Measurements from ENCODE around the gene DLG5.

The DLG5 gene

GRCh38 chr10:77811831-77812430 is 114.6 kb downstream of the DLG5 start:
- Histone ChIP-seq H3K9me3 (ENCODE audit: control insufficient read depth, low read length) (no peaks in the 10 kb centered on the region), H3K9ac (ENCODE audit: low read length) (no peak overlapping the region), H3K36me3 (ENCODE audit: control insufficient read depth, insufficient read depth, low read length) (no peaks in the 10 kb centered on the region), H3K4me1 (ENCODE audit: control insufficient read depth, insufficient read depth, low read length) (no peaks in the 10 kb centered on the region), H3K4me3 (ENCODE audit: low read length) (no peak overlapping the region), H3K27me3 (ENCODE audit: control insufficient read depth, insufficient read depth, low read length) (no peaks in the 10 kb centered on the region)

GRCh38 chr10:77810446-77811335 is 115.9 kb downstream of the DLG5 start:
- H3K4me1 ChIP-seq (ENCODE audit: control insufficient read depth, insufficient read depth, low read length): no peaks in the 10 kb centered on the region
- no peak overlapping the region for H3K9ac ChIP-seq (ENCODE audit: low read length)
- no peaks in the 10 kb centered on the region for H3K27me3 ChIP-seq (ENCODE audit: control insufficient read depth, insufficient read depth, low read length)
- H3K9me3 ChIP-seq (ENCODE audit: control insufficient read depth, low read length): no peaks in the 10 kb centered on the region
- H3K36me3 ChIP-seq (ENCODE audit: control insufficient read depth, insufficient read depth, low read length): no peaks in the 10 kb centered on the region
- no peak overlapping the region for H3K4me3 ChIP-seq (ENCODE audit: low read length)

- Histone ChIP-seq H3K9ac (ENCODE audit: low read length) (no peak overlapping the region), H3K4me1 (ENCODE audit: control insufficient read depth, insufficient read depth, low read length) (no peaks in the 10 kb centered on the region), H3K27me3 (ENCODE audit: control insufficient read depth, insufficient read depth, low read length) (no peaks in the 10 kb centered on the region), H3K9me3 (ENCODE audit: control insufficient read depth, low read length) (no peaks in the 10 kb centered on the region), H3K4me3 (ENCODE audit: low read length) (no peak overlapping the region), H3K36me3 (ENCODE audit: control insufficient read depth, insufficient read depth, low read length) (no peaks in the 10 kb centered on the region)
These were observed 117.2 kb downstream of the DLG5 start for GRCh38 chr10:77809336-77809735.

- Histone ChIP-seq H3K27me3 (ENCODE audit: control insufficient read depth, insufficient read depth, low read length) (no peaks in the 10 kb centered on the region), H3K36me3 (ENCODE audit: control insufficient read depth, insufficient read depth, low read length) (no peaks in the 10 kb centered on the region), H3K9ac (ENCODE audit: low read length) (no peak overlapping the region), H3K4me1 (ENCODE audit: control insufficient read depth, insufficient read depth, low read length) (no peaks in the 10 kb centered on the region), H3K4me3 (ENCODE audit: low read length) (no peak overlapping the region), H3K9me3 (ENCODE audit: control insufficient read depth, low read length) (no peaks in the 10 kb centered on the region)
These were observed 118.8 kb downstream of the DLG5 start for GRCh38 chr10:77807706-77808105.

- no peaks in the 10 kb centered on the region for H3K4me1 ChIP-seq (ENCODE audit: control insufficient read depth, insufficient read depth, low read length)
- H3K4me3 ChIP-seq (ENCODE audit: low read length): no peak overlapping the region
- H3K36me3 ChIP-seq (ENCODE audit: control insufficient read depth, insufficient read depth, low read length): no peaks in the 10 kb centered on the region
- H3K9ac ChIP-seq (ENCODE audit: low read length): no peak overlapping the region
- no peaks in the 10 kb centered on the region for H3K27me3 ChIP-seq (ENCODE audit: control insufficient read depth, insufficient read depth, low read length)
- no peaks in the 10 kb centered on the region for H3K9me3 ChIP-seq (ENCODE audit: control insufficient read depth, low read length)
These were observed 119.9 kb downstream of the DLG5 start for GRCh38 chr10:77806511-77807157.

GRCh38 chr10:77805676-77806075 is 120.9 kb downstream of the DLG5 start:
- H3K36me3 ChIP-seq (ENCODE audit: control insufficient read depth, insufficient read depth, low read length): no peaks in the 10 kb centered on the region

GRCh38 chr10:77804371-77804770 is 122.2 kb downstream of the DLG5 start:
- no peak overlapping the region for H3K4me3 ChIP-seq (ENCODE audit: low read length)
- H3K27me3 ChIP-seq (ENCODE audit: control insufficient read depth, insufficient read depth, low read length): no peaks in the 10 kb centered on the region
- no peak overlapping the region for H3K9ac ChIP-seq (ENCODE audit: low read length)
- no peaks in the 10 kb centered on the region for H3K36me3 ChIP-seq (ENCODE audit: control insufficient read depth, insufficient read depth, low read length)
- H3K9me3 ChIP-seq (ENCODE audit: control insufficient read depth, low read length): no peaks in the 10 kb centered on the region
- no peaks in the 10 kb centered on the region for H3K4me1 ChIP-seq (ENCODE audit: control insufficient read depth, insufficient read depth, low read length)

More at GRCh38 chr10:77805676-77806075, 120.9 kb downstream of the DLG5 start:
- H3K9ac ChIP-seq (ENCODE audit: low read length): no peak overlapping the region
- H3K4me3 ChIP-seq (ENCODE audit: low read length): no peak overlapping the region
- H3K27me3 ChIP-seq (ENCODE audit: control insufficient read depth, insufficient read depth, low read length): no peaks in the 10 kb centered on the region
- no peaks in the 10 kb centered on the region for H3K4me1 ChIP-seq (ENCODE audit: control insufficient read depth, insufficient read depth, low read length)
- H3K9me3 ChIP-seq (ENCODE audit: control insufficient read depth, low read length): no peaks in the 10 kb centered on the region

GRCh38 chr10:77801474-77802161 is 124.9 kb downstream of the DLG5 start:
- no peaks in the 10 kb centered on the region for H3K9me3 ChIP-seq (ENCODE audit: control insufficient read depth, low read length)
- no peak overlapping the region for H3K9ac ChIP-seq (ENCODE audit: low read length)
- H3K4me3 ChIP-seq (ENCODE audit: low read length): no peak overlapping the region
- no peaks in the 10 kb centered on the region for H3K36me3 ChIP-seq (ENCODE audit: control insufficient read depth, insufficient read depth, low read length)
- H3K27me3 ChIP-seq (ENCODE audit: control insufficient read depth, insufficient read depth, low read length): no peaks in the 10 kb centered on the region
- no peaks in the 10 kb centered on the region for H3K4me1 ChIP-seq (ENCODE audit: control insufficient read depth, insufficient read depth, low read length)

GRCh38 chr10:77800738-77801266 is 125.8 kb downstream of the DLG5 start:
- Histone ChIP-seq H3K9ac (ENCODE audit: low read length) (no peak overlapping the region), H3K36me3 (ENCODE audit: control insufficient read depth, insufficient read depth, low read length) (no peaks in the 10 kb centered on the region), H3K9me3 (ENCODE audit: control insufficient read depth, low read length) (no peaks in the 10 kb centered on the region), H3K27me3 (ENCODE audit: control insufficient read depth, insufficient read depth, low read length) (no peaks in the 10 kb centered on the region), H3K4me3 (ENCODE audit: low read length) (no peak overlapping the region), H3K4me1 (ENCODE audit: control insufficient read depth, insufficient read depth, low read length) (no peaks in the 10 kb centered on the region)

- Histone ChIP-seq H3K27me3 (ENCODE audit: control insufficient read depth, insufficient read depth, low read length) (no peaks in the 10 kb centered on the region), H3K36me3 (ENCODE audit: control insufficient read depth, insufficient read depth, low read length) (peaks cover 4% of the 10 kb centered on the region), H3K9ac (ENCODE audit: low read length) (no peak overlapping the region), H3K4me3 (ENCODE audit: low read length) (no peak overlapping the region), H3K4me1 (ENCODE audit: control insufficient read depth, insufficient read depth, low read length) (no peaks in the 10 kb centered on the region), H3K9me3 (ENCODE audit: control insufficient read depth, low read length) (no peaks in the 10 kb centered on the region)
These were observed 126.2 kb downstream of the DLG5 start for GRCh38 chr10:77800320-77800719.

- Histone ChIP-seq H3K9me3 (ENCODE audit: control insufficient read depth, low read length) (no peaks in the 10 kb centered on the region), H3K4me3 (ENCODE audit: low read length) (no peak overlapping the region), H3K9ac (ENCODE audit: low read length) (no peak overlapping the region), H3K4me1 (ENCODE audit: control insufficient read depth, insufficient read depth, low read length) (no peaks in the 10 kb centered on the region), H3K27me3 (ENCODE audit: control insufficient read depth, insufficient read depth, low read length) (no peaks in the 10 kb centered on the region), H3K36me3 (ENCODE audit: control insufficient read depth, insufficient read depth, low read length) (peaks cover 7% of the 10 kb centered on the region)
These were observed 127.2 kb downstream of the DLG5 start for GRCh38 chr10:77799352-77799751.
